GM23338 (cell line): ENCODE results near the gene DLL1. TPM values are rescaled to one million over a fixed set of nuclear protein-coding genes. Genes with fewer than 3 reads are reported as not detected.

ENCODE experiments used
- CREB1 ChIP-seq: fragments of 250-450 bp; sonication (Bioruptor Pico); IDR thresholded peaks from 2 replicates; pipeline ENCODE4 v1.5.0; 2020; ENCODE audit warnings: low read depth, mild to moderate bottlenecking, moderate library complexity
- EZH2phosphoT487 ChIP-seq: fragments of 200-600 bp; sonication (generic); IDR thresholded peaks from one replicate; pipeline ENCODE4 v1.8.1; 2018; ENCODE audit warnings: antibody characterized with exemption; ENCODE audit not compliant: unreplicated experiment
- ZNF331 ChIP-seq: fragments of 250-450 bp; sonication (Bioruptor Pico); IDR thresholded peaks from 2 replicates; pipeline ENCODE4 v1.5.0; 2020; ENCODE audit warnings: low read depth, mild to moderate bottlenecking, moderate library complexity
- polyA plus RNA-seq: library from polyadenylated mRNA; unstranded; fragments of >200 nt; fragmentation: Nextera tagmentation; extraction: Ambion mirVana; gene quantifications from 2 replicates; pipeline ENCODE4 v1.2.1, GENCODE V29; 2016
- total RNA-seq: library from RNA; depleted of rRNA; stranded (reverse); fragments of >200 nt; shearing (Covaris generic); gene quantifications from 2 replicates; pipeline ENCODE4 v1.2.3, GENCODE V29; 2014
- TF ChIP-seq, protein P1 (sequence below): fragments of 250-450 bp; sonication (Bioruptor Pico); IDR thresholded peaks from 2 replicates; pipeline ENCODE4 v1.5.0; 2020; ENCODE audit warnings: mild to moderate bottlenecking, moderate library complexity
- TF ChIP-seq, protein P2 (sequence below): IDR thresholded peaks from one replicate; pipeline ENCODE4 v1.6.1; 2018; ENCODE audit warnings: antibody characterized with exemption; ENCODE audit not compliant: unreplicated experiment
- TF ChIP-seq, protein P3 (sequence below): IDR thresholded peaks from 2 replicates; pipeline ENCODE4 v1.6.1; 2016; ENCODE audit warnings: antibody characterized with exemption

Gene DLL1
- total and polyA plus RNA-seq, 2 experiments from 2014 or later, result 2.2 to 4.6 TPM

DNA sequence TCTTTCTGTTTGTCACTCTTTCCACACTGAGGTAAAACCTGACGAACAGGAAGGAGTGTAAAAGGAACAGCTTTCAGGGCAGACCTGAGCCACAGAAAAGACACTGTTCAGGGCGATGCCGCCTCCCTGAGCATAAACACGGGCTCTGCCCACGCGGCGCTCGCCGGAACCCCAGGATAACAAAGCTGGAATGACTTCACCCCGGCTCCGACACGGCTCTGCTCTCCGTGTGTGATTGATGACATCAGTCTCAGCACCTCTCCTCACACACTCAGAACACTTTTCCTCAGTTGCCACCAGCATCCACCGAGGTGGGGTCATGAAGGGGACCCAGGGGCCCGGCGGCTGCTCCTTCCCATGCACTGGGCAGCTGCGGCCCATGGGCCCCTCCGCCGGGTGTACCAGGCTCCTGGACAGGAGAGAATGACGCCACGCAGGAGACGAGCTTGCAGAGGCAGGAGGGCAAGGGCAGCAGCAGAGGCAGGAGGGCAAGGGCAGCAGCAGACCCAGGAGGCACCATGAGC, 43.6 kb downstream of the DLL1 start (continued):
- TF ChIP-seq, protein P1, sequence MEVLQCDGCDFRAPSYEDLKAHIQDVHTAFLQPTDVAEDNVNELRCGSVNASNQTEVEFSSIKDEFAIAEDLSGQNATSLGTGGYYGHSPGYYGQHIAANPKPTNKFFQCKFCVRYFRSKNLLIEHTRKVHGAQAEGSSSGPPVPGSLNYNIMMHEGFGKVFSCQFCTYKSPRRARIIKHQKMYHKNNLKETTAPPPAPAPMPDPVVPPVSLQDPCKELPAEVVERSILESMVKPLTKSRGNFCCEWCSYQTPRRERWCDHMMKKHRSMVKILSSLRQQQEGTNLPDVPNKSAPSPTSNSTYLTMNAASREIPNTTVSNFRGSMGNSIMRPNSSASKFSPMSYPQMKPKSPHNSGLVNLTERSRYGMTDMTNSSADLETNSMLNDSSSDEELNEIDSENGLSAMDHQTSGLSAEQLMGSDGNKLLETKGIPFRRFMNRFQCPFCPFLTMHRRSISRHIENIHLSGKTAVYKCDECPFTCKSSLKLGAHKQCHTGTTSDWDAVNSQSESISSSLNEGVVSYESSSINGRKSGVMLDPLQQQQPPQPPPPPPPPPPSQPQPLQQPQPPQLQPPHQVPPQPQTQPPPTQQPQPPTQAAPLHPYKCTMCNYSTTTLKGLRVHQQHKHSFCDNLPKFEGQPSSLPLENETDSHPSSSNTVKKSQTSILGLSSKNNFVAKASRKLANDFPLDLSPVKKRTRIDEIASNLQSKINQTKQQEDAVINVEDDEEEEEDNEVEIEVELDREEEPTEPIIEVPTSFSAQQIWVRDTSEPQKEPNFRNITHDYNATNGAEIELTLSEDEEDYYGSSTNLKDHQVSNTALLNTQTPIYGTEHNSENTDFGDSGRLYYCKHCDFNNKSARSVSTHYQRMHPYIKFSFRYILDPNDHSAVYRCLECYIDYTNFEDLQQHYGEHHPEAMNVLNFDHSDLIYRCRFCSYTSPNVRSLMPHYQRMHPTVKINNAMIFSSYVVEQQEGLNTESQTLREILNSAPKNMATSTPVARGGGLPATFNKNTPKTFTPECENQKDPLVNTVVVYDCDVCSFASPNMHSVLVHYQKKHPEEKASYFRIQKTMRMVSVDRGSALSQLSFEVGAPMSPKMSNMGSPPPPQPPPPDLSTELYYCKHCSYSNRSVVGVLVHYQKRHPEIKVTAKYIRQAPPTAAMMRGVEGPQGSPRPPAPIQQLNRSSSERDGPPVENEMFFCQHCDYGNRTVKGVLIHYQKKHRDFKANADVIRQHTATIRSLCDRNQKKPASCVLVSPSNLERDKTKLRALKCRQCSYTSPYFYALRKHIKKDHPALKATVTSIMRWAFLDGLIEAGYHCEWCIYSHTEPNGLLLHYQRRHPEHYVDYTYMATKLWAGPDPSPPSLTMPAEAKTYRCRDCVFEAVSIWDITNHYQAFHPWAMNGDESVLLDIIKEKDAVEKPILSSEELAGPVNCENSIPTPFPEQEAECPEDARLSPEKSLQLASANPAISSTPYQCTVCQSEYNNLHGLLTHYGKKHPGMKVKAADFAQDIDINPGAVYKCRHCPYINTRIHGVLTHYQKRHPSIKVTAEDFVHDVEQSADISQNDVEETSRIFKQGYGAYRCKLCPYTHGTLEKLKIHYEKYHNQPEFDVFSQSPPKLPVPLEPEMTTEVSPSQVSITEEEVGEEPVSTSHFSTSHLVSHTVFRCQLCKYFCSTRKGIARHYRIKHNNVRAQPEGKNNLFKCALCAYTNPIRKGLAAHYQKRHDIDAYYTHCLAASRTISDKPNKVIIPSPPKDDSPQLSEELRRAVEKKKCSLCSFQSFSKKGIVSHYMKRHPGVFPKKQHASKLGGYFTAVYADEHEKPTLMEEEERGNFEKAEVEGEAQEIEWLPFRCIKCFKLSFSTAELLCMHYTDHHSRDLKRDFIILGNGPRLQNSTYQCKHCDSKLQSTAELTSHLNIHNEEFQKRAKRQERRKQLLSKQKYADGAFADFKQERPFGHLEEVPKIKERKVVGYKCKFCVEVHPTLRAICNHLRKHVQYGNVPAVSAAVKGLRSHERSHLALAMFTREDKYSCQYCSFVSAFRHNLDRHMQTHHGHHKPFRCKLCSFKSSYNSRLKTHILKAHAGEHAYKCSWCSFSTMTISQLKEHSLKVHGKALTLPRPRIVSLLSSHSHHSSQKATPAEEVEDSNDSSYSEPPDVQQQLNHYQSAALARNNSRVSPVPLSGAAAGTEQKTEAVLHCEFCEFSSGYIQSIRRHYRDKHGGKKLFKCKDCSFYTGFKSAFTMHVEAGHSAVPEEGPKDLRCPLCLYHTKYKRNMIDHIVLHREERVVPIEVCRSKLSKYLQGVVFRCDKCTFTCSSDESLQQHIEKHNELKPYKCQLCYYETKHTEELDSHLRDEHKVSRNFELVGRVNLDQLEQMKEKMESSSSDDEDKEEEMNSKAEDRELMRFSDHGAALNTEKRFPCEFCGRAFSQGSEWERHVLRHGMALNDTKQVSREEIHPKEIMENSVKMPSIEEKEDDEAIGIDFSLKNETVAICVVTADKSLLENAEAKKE, result no peak
- TF ChIP-seq EZH2phosphoT487 (no peak), CREB1 (no peak), ZNF331 (CRISPR knock-in tag) (no peak)
- TF ChIP-seq, protein P2, sequence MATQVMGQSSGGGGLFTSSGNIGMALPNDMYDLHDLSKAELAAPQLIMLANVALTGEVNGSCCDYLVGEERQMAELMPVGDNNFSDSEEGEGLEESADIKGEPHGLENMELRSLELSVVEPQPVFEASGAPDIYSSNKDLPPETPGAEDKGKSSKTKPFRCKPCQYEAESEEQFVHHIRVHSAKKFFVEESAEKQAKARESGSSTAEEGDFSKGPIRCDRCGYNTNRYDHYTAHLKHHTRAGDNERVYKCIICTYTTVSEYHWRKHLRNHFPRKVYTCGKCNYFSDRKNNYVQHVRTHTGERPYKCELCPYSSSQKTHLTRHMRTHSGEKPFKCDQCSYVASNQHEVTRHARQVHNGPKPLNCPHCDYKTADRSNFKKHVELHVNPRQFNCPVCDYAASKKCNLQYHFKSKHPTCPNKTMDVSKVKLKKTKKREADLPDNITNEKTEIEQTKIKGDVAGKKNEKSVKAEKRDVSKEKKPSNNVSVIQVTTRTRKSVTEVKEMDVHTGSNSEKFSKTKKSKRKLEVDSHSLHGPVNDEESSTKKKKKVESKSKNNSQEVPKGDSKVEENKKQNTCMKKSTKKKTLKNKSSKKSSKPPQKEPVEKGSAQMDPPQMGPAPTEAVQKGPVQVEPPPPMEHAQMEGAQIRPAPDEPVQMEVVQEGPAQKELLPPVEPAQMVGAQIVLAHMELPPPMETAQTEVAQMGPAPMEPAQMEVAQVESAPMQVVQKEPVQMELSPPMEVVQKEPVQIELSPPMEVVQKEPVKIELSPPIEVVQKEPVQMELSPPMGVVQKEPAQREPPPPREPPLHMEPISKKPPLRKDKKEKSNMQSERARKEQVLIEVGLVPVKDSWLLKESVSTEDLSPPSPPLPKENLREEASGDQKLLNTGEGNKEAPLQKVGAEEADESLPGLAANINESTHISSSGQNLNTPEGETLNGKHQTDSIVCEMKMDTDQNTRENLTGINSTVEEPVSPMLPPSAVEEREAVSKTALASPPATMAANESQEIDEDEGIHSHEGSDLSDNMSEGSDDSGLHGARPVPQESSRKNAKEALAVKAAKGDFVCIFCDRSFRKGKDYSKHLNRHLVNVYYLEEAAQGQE, result no peak
- TF ChIP-seq, protein P3, sequence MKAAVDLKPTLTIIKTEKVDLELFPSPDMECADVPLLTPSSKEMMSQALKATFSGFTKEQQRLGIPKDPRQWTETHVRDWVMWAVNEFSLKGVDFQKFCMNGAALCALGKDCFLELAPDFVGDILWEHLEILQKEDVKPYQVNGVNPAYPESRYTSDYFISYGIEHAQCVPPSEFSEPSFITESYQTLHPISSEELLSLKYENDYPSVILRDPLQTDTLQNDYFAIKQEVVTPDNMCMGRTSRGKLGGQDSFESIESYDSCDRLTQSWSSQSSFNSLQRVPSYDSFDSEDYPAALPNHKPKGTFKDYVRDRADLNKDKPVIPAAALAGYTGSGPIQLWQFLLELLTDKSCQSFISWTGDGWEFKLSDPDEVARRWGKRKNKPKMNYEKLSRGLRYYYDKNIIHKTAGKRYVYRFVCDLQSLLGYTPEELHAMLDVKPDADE, result no peak
